Endodermal cell (in vitro differentiated cells): ENCODE results near the gene EPHA5. TPM values are rescaled to one million over a fixed set of nuclear protein-coding genes. Genes with fewer than 3 reads are reported as not detected.

ENCODE experiments used
- DNase-seq: peaks from one replicate; pipeline ENCODE4 v3.0.0-alpha.2; 2017
- H3K27ac ChIP-seq: 2 replicates; pipeline ENCODE4 v1.5.1; 2013; ENCODE audit warnings: mild to moderate bottlenecking, low read depth, low read length, moderate library complexity
- H3K27me3 ChIP-seq: 2 replicates; pipeline ENCODE4 v1.6.1; 2013; ENCODE audit warnings: mild to moderate bottlenecking, low read length, moderate library complexity; ENCODE audit not compliant: insufficient read depth, control insufficient read depth, poor library complexity, severe bottlenecking
- H3K36me3 ChIP-seq: 2 replicates; pipeline ENCODE4 v1.7.0; 2013; ENCODE audit warnings: mild to moderate bottlenecking, low read length, moderate library complexity; ENCODE audit not compliant: control insufficient read depth, insufficient read depth
- H3K4me1 ChIP-seq: one replicate; pipeline ENCODE4 v1.7.0; 2013; ENCODE audit warnings: low read length; ENCODE audit not compliant: control insufficient read depth, insufficient read depth
- H3K4me3 ChIP-seq: 2 replicates; pipeline ENCODE4 v1.5.1; 2013; ENCODE audit warnings: mild to moderate bottlenecking, low read length, moderate library complexity
- H3K9ac ChIP-seq: 2 replicates; pipeline ENCODE4 v1.6.1; 2013; ENCODE audit warnings: mild to moderate bottlenecking, low read length, moderate library complexity; ENCODE audit not compliant: poor library complexity, severe bottlenecking; ENCODE audit errors: extremely low read depth
- H3K9me3 ChIP-seq: 2 replicates; pipeline ENCODE4 v1.6.1; 2013; ENCODE audit warnings: mild to moderate bottlenecking, low read length, moderate library complexity; ENCODE audit not compliant: control insufficient read depth
- H3K27ac Mint-ChIP-seq: 2 replicates; pipeline ENCODE4 v1.8.0; 2020; ENCODE audit warnings: mixed read lengths
- H3K27me3 Mint-ChIP-seq: 2 replicates; pipeline ENCODE4 v1.8.0; 2021; ENCODE audit warnings: mild to moderate bottlenecking, mixed read lengths; ENCODE audit not compliant: insufficient read depth
- H3K36me3 Mint-ChIP-seq: 2 replicates; pipeline ENCODE4 v1.8.0; 2020; ENCODE audit warnings: low read depth, mixed read lengths
- H3K4me1 Mint-ChIP-seq: 2 replicates; pipeline ENCODE4 v1.8.0; 2020; ENCODE audit warnings: mixed read lengths
- H3K4me3 Mint-ChIP-seq: 2 replicates; pipeline ENCODE4 v1.8.0; 2020; ENCODE audit warnings: mild to moderate bottlenecking, moderate library complexity, mixed read lengths
- H3K9me3 Mint-ChIP-seq: 2 replicates; pipeline ENCODE4 v1.8.0; 2020; ENCODE audit warnings: mild to moderate bottlenecking, mixed read lengths
- CTCF ChIP-seq: fragments of 200-600 bp; sonication (generic); conservative IDR thresholded peaks from 2 replicates; pipeline ENCODE4 v1.5.0; 2021; ENCODE audit warnings: antibody characterized with exemption, mild to moderate bottlenecking
- WGBS, 2 experiments: methylation state at CpG; one replicate each; pipeline versions ENCODE4 v1.1.5 to v1.1.7; 2013; ENCODE audit warnings: missing lambda C conversion rate in 2 of 2, mixed read lengths in 1 of 2; ENCODE audit not compliant: insufficient coverage in 1 of 2, insufficient read length in 1 of 2; 5-methylcytosine and 5-hydroxymethylcytosine counted together
- total RNA-seq, 2 donors: library from RNA; stranded (reverse); fragmentation: NEBNext Ultra II Directional in 1 of 2; extraction: Animal tissue kit (Norgen Biotek cat#: 25700) in 1 of 2; gene quantifications; 2 replicates in 1 of 2; 3 replicates in 1 of 2; pipeline ENCODE4 v1.2.1, GENCODE V29; 2021

Gene EPHA5
- total RNA-seq, 2 donors from 2014 or later: 0.09 TPM; not detected in 1

GRCh38 chr4:65508168-65508567, 162.1 kb downstream of the EPHA5 start:
- no peak for DNase-seq
- WGBS, 2 experiments: 91 to 93% methylated on average over 2 of the region's 2 CpGs
- Histone ChIP-seq H3K27me3 (no peaks in the 10 kb centered on the region), H3K9me3 (no peaks in the 10 kb centered on the region), H3K9ac (no peak overlapping the region), H3K4me1 (no peaks in the 10 kb centered on the region), H3K36me3 (no peaks in the 10 kb centered on the region), H3K4me3 (no peak overlapping the region), H3K27ac (no peak overlapping the region)
- TF ChIP-seq CTCF: no peak
- Mint-ChIP-seq H3K27me3 (no peaks in the 10 kb centered on the region), H3K4me1 (no peaks in the 10 kb centered on the region), H3K36me3 (no peaks in the 10 kb centered on the region), H3K27ac (no peak overlapping the region), H3K9me3 (peaks cover 6% of the 10 kb centered on the region), H3K4me3 (no peak overlapping the region)

GRCh38 chr4:65502131-65502701, 168.1 kb downstream of the EPHA5 start:
- no peak overlapping the region for H3K27ac ChIP-seq

GRCh38 chr4:65498606-65499005, 171.7 kb downstream of the EPHA5 start:
- Mint-ChIP-seq H3K27me3 (no peaks in the 10 kb centered on the region), H3K4me3 (no peak overlapping the region), H3K27ac (no peak overlapping the region), H3K9me3 (no peaks in the 10 kb centered on the region), H3K4me1 (no peaks in the 10 kb centered on the region), H3K36me3 (no peaks in the 10 kb centered on the region)
- Histone ChIP-seq H3K4me1 (no peaks in the 10 kb centered on the region), H3K36me3 (no peaks in the 10 kb centered on the region), H3K4me3 (no peak overlapping the region), H3K27me3 (no peaks in the 10 kb centered on the region), H3K27ac (no peak overlapping the region), H3K9ac (no peak overlapping the region), H3K9me3 (no peaks in the 10 kb centered on the region)
- WGBS, 2 experiments: 86 to 91% methylated on average over 2 of the region's 2 CpGs
- no peak for TF ChIP-seq CTCF
- DNase-seq: no peak

More at GRCh38 chr4:65502131-65502701, 168.1 kb downstream of the EPHA5 start:
- no peak overlapping the region for H3K4me3 Mint-ChIP-seq
- no peak for DNase-seq
- no peaks in the 10 kb centered on the region for H3K27me3 ChIP-seq
- 77% methylated on average over 2 of the region's 2 CpGs; no CpG with 5 or more reads in 1 of the 2 experiments for WGBS, 2 experiments
- H3K9ac ChIP-seq: no peak overlapping the region
- TF ChIP-seq CTCF: no peak
- H3K4me1 ChIP-seq: no peaks in the 10 kb centered on the region
- H3K4me1 Mint-ChIP-seq: no peaks in the 10 kb centered on the region
- H3K4me3 ChIP-seq: no peak overlapping the region
- H3K36me3 Mint-ChIP-seq: no peaks in the 10 kb centered on the region
- no peaks in the 10 kb centered on the region for H3K9me3 ChIP-seq
- peaks cover 6% of the 10 kb centered on the region for H3K9me3 Mint-ChIP-seq
- no peak overlapping the region for H3K27ac Mint-ChIP-seq
- H3K36me3 ChIP-seq: no peaks in the 10 kb centered on the region
- no peaks in the 10 kb centered on the region for H3K27me3 Mint-ChIP-seq
